DMS53 (cell line): ENCODE results near the gene HCN3.
"Not testable (repeated sequence)": the region's sequence is repeated elsewhere in the genome, so short reads cannot be mapped to it uniquely, and the experiment has no call there.

Experiments used
- DNase-seq: peaks from one replicate; lab custom pipeline; 2025; lab: John Stamatoyannopoulos, UW

Gene HCN3

DNA sequence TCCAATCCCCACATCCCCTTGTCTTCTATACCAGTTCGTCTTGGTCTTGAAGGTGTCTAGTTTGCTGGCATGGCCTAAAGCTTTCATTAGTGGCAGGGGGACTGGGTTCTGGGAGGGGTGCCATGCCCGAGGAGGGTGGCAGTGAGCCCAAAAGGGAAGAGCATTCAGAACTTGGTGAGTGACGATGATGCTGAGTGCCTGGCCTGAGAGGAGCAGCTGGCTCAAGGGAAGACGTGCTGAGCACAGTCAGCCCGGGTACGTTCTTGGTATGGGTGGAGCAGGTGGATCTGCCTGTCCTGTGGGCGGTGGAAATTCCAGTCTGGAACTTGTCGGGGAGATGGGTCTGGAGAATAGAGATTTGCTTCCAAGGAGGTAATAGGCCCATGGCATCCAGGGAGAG lies 36.0 kb downstream of the HCN3 start:
- DNase-seq, result no peak

DNA sequence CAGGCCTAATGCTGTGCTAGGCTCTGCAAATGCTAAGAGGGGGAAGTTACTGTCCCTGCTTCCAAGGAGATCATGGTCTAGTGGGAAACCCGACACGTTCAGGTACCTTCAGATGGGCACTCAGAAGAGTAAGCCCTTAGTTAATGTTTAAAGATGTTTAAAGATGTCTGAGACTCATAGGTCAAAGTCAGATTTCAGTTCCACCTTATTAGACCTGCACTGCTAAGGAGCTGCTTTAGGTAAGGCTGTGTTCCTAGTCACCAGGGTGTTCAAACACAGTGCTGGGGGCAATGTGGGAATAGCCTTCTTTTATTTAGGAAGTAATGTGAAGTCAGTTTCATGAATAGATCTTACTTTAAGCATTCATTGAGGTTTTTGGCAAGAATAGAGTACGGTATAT lies 39.7 kb downstream of the HCN3 start:
- no peak for DNase-seq

DNA sequence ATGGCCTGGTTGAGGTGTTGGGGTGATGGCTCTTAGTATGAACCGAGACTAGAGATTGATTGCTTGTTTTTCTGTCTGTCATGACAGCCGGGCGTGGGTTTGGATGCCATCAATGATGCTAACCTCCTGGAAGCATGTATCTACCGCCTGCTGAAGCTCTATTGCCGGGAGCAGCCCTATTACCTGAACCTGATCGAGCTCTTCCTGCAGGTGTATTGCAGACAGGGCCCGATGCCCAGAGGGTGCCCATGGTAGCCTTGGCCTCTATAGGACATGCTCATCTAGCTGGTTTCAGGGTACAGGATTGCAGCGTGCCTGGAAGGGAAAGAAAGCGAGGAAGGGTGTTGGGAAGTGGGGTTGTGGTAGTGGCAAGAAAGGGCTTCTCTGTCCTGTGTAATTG lies 40.8 kb downstream of the HCN3 start:
- no peak for DNase-seq

DNA sequence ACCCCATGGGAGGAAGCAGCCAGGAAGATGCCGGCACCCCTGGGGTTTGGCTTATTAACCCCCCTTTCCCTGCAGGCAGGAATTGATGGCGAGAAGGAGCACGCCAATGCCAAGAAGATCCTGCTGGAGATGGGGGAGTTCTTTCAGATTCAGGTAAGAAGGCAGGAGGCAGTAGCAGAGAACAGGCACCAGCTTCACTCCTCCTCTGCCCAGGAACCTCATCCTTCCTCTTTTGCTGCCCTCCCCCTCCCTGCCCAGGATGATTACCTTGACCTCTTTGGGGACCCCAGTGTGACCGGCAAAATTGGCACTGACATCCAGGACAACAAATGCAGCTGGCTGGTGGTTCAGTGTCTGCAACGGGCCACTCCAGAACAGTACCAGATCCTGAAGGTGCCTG lies 42.3 kb downstream of the HCN3 start:
- DNase-seq, result no peak

DNA sequence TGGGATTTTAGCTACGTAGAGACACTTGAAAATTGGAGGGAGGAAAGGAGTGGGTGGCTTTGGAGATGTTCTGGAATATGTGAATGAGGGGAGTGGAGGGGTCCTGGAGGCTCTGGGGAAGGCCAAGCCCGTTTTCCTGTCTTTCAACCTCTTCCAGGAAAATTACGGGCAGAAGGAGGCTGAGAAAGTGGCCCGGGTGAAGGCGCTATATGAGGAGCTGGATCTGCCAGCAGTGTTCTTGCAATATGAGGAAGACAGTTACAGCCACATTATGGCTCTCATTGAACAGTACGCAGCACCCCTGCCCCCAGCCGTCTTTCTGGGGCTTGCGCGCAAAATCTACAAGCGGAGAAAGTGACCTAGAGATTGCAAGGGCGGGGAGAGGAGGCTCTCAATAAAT lies 43.0 kb downstream of the HCN3 start:
- DNase-seq, result no peak

DNA sequence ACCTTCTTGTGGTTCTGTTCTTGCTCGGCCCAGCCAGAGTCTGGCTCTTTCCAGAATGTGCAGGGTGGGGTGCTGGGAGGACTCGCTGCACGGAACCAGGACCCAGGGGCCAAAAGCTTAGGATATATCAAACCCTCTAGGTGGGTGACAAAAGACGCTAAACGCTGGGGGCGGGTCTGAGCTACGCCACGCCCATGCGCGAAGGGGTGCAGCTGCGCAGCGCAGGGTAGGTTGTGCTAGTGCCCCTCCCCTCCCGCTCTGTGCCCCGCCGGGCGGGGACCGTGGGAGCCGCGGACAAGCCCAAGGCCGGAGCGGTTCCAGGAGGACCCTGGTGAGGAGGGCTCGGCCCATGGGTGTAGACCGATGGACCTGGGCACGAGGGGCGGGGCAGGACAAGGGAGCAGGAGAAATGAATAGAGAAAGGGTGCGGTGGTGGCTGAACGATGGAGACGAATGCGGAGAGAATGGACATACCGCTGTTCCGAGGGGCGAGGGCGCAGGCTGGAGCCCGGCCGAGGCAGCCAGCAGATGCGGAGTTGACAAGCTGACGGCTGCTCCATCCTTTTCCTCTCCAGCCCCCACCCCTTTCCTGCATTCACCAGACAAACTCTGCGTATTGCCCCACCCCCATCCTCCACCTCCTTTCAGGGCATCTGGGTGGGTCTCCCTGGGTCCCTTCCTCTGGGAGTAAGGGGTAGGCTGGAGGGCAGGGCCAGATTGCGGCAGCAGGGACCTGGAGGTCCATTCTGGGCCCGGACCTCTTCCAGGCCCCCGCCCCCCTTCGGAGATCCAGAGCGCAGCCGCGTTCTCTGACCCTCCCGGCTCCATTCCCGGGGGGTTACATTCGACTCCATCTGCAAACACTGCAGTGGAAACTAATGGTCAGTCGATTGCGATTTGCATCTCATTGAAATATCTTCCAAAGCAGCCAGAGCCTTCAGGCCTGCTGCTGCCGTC lies 43.7 kb downstream of the HCN3 start, which contains the start of gene RUSC1:
Gene RUSC1, plus strand, starts transcription at position 234 of the 957 bp plus-strand sequence. CDS start 880 bp downstream, outside the sequence.
- no peak for DNase-seq

DNA sequence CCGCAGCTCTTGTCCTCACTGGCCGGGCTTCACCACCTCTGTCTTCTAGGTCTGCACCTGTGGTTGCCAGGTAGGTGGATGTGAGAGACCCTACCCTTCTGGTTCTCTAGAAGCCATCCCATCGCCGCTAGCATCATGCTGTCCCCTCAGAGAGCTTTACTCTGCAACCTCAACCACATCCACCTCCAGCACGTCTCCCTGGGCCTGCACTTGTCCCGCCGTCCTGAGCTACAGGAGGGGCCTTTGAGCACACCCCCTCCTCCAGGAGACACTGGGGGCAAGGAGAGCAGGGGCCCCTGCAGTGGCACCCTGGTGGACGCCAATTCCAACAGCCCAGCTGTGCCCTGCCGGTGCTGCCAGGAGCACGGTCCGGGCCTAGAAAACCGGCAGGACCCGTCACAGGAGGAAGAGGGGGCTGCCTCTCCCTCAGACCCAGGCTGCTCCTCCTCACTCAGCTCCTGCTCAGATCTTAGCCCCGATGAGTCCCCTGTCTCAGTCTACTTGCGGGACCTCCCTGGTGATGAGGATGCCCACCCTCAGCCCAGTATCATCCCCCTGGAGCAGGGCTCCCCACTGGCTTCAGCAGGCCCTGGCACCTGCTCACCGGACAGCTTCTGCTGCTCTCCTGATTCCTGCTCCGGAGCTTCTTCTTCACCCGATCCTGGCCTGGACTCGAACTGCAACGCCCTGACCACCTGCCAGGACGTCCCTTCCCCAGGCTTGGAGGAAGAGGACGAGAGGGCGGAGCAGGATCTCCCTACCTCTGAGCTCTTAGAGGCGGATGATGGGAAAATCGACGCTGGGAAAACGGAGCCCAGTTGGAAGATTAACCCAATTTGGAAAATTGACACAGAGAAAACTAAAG lies 44.6 kb downstream of the HCN3 start:
- peak; percentile 67 for DNase-seq

DNA sequence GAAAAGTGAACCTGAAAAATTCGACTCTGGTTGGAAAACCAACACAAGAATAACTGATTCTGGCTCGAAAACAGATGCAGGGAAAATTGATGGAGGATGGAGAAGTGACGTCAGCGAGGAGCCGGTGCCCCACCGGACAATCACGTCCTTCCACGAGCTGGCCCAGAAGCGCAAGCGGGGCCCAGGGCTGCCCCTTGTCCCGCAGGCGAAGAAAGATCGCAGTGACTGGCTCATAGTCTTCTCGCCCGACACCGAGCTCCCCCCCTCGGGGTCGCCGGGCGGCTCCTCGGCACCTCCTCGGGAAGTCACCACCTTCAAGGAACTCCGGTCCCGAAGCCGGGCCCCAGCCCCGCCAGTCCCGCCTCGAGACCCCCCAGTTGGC lies 45.3 kb downstream of the HCN3 start:
- DNase-seq, result peak; percentile 59

DNA sequence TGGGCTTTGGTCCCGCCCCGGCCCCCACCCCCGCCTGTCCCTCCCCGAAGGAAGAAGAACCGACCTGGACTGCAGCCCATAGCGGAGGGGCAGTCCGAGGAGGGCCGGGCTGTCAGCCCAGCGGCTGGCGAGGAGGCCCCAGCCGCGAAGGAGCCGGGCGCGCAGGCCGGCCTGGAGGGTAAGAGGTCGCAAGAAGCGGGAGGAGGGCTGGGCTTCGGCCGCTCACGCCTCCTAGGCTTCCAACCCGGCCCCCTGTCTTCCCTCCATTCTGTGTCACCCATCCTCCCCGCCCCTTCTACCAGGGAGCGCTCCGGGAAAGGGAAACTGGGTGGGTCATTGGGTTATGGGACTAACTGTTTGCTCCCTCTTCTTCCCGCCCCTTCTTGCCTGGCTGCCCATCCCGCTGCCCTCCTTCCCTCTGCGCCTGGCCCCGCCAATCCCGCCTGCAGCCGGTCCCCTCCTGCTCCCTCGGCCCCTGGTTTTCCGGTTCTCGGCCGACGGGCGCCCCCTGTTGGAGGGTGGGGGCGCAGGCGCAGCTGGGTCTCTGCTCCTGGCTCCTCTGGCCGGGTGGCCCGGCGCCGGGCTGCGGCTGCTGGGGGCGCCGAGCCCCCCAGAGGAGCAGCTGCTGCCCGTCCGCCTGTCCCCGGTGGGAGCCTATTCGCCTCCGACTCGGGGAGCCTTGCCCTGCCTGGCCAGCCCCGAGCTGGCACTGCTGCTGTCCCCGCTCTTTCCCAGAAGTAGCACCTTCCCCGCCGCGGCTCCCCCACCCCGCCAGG lies 45.9 kb downstream of the HCN3 start:
- DNase-seq, result peak; percentile 97

DNA sequence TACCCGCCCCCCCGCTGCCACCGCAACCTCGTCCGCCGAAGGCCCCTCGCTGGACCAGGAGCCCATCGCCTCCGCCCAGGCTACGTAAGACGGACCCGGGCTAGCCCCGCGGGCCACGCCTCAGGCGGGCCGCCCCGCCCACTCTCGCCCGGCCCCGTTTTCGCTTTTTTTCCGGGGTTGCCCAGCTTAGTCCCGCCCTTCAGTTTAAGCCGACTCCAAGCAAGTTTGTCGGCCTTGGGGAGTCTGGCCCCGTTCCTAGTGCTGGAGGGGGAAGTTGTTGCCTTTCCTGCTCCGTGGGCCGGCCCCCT lies 46.4 kb downstream of the HCN3 start:
- DNase-seq, result peak; percentile 94

DNA sequence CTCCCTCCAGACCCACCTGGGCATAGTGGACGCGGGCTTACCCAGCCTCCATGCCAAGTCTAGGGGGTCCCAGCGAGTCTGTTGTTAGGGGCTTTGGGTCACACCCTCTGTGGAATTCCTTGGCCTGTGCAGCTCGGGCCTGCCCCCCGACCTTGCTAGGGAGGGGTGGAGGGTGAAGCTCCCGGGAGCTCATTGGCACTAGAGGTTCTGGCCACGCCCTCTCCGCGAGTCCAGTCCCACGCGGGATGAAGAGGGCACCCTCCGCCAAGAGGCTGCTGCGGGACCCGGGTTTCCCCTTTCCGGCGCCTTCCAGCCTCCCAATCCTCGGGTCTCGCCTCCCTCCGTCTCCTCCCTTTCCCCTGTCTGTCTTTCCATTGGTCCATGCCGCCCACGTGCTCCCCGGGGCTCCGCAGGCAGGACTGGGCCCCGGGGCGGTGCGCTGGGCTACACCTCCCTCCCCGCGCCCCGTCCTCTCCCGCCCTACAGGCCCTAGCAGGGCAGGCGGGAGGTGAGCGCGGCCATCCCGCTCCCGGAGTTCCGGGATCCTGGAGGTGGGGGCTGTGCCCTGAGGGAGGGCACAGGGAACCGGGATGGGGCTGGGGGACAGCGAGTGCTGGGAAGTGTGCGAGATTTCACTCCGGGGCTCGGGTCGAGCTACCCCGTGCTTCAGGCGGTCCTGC lies 46.9 kb downstream of the HCN3 start:
- DNase-seq, result peak; percentile 98

DNA sequence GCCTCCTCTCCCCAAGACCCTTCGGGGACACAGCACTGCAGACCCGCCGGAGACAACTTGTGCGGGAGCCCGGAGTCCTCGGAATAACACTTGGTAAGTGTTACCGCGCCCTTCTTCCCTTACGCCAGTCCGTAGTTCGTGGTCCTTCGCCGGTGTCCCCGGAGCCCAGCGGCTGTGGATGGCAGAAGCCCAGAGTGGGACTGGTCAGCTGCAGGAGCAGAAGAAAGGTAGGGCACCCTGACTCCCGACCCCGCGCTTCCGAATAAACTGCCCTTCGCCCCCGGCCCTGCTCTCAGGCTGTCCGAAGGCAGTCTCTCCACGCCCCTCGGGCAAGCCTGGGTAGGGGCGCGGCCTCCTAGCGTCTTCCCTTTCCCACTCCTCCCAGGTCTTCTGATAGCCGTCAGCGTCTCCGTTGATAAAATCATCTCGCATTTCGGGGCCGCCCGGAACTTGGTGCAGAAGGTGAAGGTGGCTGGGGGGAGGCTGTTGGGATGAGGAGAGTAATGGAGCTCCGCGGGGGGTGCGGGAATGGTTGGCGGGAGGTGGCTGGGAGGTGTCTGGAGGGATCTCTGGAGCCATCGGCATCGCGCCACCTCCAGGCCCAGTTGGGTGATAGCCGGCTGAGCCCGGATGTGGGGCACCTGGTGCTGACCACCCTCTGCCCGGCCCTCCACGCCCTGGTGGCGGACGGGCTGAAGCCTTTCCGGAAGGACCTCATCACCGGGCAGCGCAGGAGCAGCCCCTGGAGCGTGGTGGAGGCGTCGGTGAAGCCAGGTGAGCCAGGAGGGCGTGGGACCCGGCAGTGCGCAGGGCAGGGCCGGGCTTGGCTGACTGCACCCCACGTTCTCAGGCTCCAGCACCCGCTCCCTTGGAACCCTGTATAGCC lies 47.7 kb downstream of the HCN3 start:
- DNase-seq, result peak; percentile 81

DNA sequence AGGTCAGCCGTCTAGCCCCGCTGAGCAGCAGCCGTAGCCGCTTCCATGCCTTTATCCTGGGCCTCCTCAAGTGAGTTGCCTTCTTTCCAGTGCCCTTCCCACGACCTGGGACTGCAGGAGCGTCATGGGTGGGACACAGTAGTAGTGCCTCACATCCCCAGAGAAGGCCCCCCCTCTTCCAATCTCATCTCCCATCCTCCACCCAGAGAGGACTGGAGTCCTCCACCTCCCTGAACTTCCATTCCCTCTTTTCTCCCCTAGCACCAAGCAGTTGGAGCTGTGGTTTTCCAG lies 48.3 kb downstream of the HCN3 start:
- no peak for DNase-seq

DNA sequence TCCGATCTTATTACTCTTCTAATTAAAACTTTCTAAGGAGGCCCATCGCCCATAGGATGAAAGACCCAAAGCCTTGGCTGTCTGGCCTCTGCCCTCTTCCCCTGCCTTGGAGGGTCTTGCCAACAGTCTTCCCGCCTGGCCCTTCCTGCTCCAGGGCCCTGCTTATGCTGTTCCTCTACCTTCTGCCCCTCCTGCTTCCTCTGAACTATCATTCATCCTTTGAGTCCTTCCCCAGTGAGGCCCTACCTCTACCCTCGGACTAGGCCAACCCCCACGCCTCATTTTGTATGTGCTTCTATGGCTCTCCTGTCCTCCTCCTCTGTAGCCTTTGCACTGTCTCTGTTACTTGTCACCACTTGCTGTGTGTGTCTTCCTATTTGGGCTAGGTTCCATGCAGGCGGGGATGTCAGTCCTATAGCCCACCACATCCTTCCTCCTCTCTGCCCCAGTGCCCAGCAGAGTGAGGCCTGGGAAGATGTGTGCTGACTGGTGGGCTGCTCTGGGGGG lies 48.8 kb downstream of the HCN3 start:
- DNase-seq, result no peak

DNA sequence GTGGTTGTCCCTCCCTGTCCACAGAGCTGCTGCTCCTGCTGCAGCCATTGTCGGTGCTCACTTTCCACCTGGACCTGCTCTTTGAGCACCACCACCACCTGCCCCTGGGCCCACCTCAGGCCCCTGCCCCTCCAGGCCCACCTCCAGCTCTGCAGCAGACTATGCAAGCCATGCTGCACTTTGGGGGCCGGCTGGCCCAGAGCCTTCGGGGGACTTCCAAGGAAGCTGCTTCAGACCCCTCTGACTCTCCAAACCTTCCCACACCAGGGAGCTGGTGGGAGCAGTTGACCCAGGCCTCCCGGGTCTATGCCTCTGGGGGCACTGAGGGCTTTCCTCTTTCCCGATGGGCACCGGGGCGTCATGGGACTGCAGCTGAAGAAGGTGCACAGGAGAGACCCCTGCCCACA lies 49.4 kb downstream of the HCN3 start:
- DNase-seq, result no peak

DNA sequence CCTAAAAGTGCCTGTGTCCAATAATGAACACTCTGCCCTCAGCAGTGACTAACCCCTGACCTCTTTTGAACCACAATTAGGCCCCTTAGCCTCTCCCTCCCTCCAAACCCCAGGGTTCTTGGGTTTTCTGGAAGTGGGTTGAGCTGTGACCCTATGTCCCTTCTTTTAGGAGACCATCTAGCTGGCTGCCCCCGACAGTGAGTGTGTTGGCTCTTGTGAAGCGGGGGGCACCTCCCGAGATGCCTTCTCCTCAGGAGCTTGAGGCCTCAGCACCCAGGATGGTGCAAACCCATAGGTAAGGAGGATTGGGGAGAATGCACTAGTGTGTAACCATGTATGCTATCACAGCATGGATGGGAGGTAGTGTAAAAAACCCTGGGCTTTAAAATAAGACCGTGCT lies 50.7 kb downstream of the HCN3 start:
- DNase-seq, result no peak

DNA sequence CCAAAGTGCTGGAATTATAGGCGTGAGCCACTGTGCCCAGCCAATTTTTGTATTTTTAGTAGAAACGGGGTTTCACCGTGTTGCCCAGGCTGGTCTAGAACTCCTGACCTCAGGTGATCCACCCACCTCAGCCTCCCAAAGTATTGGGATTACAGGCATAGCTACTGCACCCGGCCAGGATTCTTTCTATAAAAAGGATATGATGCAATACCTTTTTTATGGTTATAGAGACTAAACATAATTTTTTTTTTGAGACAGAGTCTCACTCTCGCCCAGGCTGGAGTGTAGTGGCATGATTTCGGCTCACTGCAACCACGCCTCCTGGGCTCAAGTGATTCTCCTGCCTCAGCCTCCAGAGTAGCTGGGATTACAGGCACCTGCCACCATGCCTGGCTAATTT lies 51.6 kb downstream of the HCN3 start:
- DNase-seq, result not testable (repeated sequence)

DNA sequence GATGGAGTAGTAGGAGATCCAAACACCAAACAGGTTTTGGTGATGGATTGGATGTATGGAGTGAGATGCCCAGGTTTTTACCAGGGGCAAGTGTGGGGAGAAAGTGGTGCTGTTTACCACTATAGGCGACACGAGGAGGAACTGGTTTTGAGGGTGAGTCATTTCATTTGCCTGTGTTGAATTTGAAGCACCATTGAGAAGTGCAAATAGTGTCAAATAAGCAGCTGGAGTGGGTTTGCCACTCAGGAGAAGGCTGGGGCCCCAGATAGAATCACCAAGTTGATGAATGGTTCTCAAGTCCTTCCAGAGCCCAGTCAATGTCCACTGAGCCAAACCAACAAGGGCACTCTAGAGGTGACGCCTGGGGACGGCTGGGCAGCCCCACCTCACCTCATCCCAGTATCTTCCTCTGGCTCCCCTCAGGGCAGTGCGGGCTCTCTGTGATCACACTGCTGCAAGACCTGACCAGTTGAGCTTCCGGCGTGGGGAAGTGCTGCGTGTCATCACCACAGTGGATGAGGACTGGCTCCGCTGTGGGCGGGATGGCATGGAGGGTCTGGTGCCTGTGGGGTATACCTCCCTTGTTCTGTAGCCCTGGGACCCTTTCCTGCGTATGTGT lies 52.8 kb downstream of the HCN3 start:
- DNase-seq, result peak; percentile 99

DNA sequence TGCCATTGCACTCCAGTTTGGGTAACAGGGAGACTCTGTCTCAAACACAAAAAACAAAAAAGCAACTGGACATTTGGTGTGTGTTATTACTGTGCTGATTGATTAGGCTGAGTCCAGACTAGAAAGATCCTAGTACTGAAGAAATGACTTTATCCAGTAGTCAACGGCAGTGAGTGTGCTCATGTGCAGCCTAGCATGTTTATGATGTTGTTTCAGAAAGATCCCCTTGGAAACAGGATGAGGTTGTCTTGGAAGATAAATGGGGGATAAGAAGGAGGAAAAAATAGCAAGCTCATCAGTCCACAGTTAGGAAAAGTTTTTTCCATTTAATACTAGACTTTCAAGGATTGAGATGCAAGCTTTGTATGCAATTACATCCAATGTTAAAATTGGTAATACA lies 57.7 kb downstream of the HCN3 start:
- DNase-seq, result no peak
